Stimulated activated CD8-positive, alpha-beta memory T cell treated with anti-CD3 and anti-CD28 coated beads, Interleukin-4, amount 100 ng/mL, for 4 hours (primary cell): ENCODE data around the gene CAPN6.

Source experiments
- DNase-seq, 2 donors: peaks; one replicate each; pipeline ENCODE4 v3.0.0-alpha.2; 2020; ENCODE audit warnings: low read depth in 2 of 2, low spot score in 1 of 2

The CAPN6 gene

GRCh38 chrX:111200327-111200726 lies 70.0 kb downstream of the CAPN6 start:
- DNase-seq, result no peak

- DNase-seq, result no peak
Measured at GRCh38 chrX:111199505-111199904, 70.8 kb downstream of the CAPN6 start.
